ENCODE results near the gene SLC39A11. TPM values are rescaled to one million over a fixed set of nuclear protein-coding genes. Genes with fewer than 3 reads are reported as not detected.

The SLC39A11 gene
- total RNA-seq, 1 experiment from 2014 or later: 57.1 TPM

- H3K9me2 ChIP-seq (ENCODE audit: insufficient read depth): no peaks in the 10 kb centered on the region
- no peak overlapping the region for H3K27ac ChIP-seq
- H2AFZ ChIP-seq: no peak overlapping the region
- TF ChIP-seq CTCF (conservative IDR thresholded peaks at IDR 0.05) (no peak), EZH2 (IDR thresholded peaks at IDR 0.05; ENCODE audit: low read depth) (no peak)
- ChIA-PET POLR2A (ENCODE audit: unreplicated experiment) (no interaction called here), CTCF (no interaction called here)
- H3K36me3 ChIP-seq (ENCODE audit: low read depth): no peaks in the 10 kb centered on the region
- no TSS peak for BruUV-seq (replicated peaks)
- no peaks in the 10 kb centered on the region for H3F3A ChIP-seq (ENCODE audit: insufficient read depth, low read depth)
- no peaks in the 10 kb centered on the region for H3K9me3 ChIP-seq (ENCODE audit: insufficient read depth, low read depth)
- H3K27me3 ChIP-seq (ENCODE audit: insufficient read depth, low read depth): no peaks in the 10 kb centered on the region
- no peaks in the 10 kb centered on the region for H3K79me2 ChIP-seq (ENCODE audit: low read depth)
- no peak for DNase-seq
- H3K4me1 ChIP-seq (replicated peaks; ENCODE audit: insufficient read depth): no peaks in the 10 kb centered on the region
- H3K4me3 ChIP-seq: no peak overlapping the region
- intact Hi-C loops (cut with micrococcal nuclease; ENCODE audit: unreplicated experiment): no loop called here
- H4K20me1 ChIP-seq (ENCODE audit: insufficient read depth): no peaks in the 10 kb centered on the region
- no peak overlapping the region for H3K4me2 ChIP-seq
These were observed 12.9 kb upstream of the SLC39A11 start for GRCh38 chr17:73105431-73105830.

GRCh38 chr17:73104450-73104849 lies 12.0 kb upstream of the SLC39A11 start:
- no peak overlapping the region for H3K27ac ChIP-seq
- H3K79me2 ChIP-seq (ENCODE audit: low read depth): no peaks in the 10 kb centered on the region
- intact Hi-C loops (cut with micrococcal nuclease; ENCODE audit: unreplicated experiment): no loop called here
- POLR2A ChIA-PET (ENCODE audit: unreplicated experiment): no interaction called here
- TF ChIP-seq CTCF (conservative IDR thresholded peaks at IDR 0.05) (no peak), EZH2 (IDR thresholded peaks at IDR 0.05; ENCODE audit: low read depth) (no peak)
- H3K4me1 ChIP-seq (replicated peaks; ENCODE audit: insufficient read depth): no peaks in the 10 kb centered on the region
- no peak for DNase-seq
- CTCF ChIA-PET: no interaction called here
- H3K4me3 ChIP-seq: no peak overlapping the region
- no peak overlapping the region for H2AFZ ChIP-seq
- H3K27me3 ChIP-seq (ENCODE audit: insufficient read depth, low read depth): no peaks in the 10 kb centered on the region
- no peaks in the 10 kb centered on the region for H4K20me1 ChIP-seq (ENCODE audit: insufficient read depth)
- no peaks in the 10 kb centered on the region for H3F3A ChIP-seq (ENCODE audit: insufficient read depth, low read depth)
- H3K36me3 ChIP-seq (ENCODE audit: low read depth): no peaks in the 10 kb centered on the region
- no peaks in the 10 kb centered on the region for H3K9me3 ChIP-seq (ENCODE audit: insufficient read depth, low read depth)
- H3K9me2 ChIP-seq (ENCODE audit: insufficient read depth): no peaks in the 10 kb centered on the region
- BruUV-seq (replicated peaks): no TSS peak
- no peak overlapping the region for H3K4me2 ChIP-seq

- Histone ChIP-seq H3K4me1 (replicated peaks; ENCODE audit: insufficient read depth) (no peaks in the 10 kb centered on the region), H4K20me1 (ENCODE audit: insufficient read depth) (no peaks in the 10 kb centered on the region), H3K9me2 (ENCODE audit: insufficient read depth) (no peaks in the 10 kb centered on the region), H3F3A (ENCODE audit: insufficient read depth, low read depth) (no peaks in the 10 kb centered on the region), H3K4me3 (no peak overlapping the region), H3K36me3 (ENCODE audit: low read depth) (no peaks in the 10 kb centered on the region), H3K9me3 (ENCODE audit: insufficient read depth, low read depth) (no peaks in the 10 kb centered on the region), H3K79me2 (ENCODE audit: low read depth) (no peaks in the 10 kb centered on the region), H3K27me3 (ENCODE audit: insufficient read depth, low read depth) (no peaks in the 10 kb centered on the region), H3K4me2 (no peak overlapping the region), H2AFZ (no peak overlapping the region), H3K27ac (no peak overlapping the region)
- intact Hi-C loops (cut with micrococcal nuclease; ENCODE audit: unreplicated experiment): no loop called here
- POLR2A ChIA-PET (ENCODE audit: unreplicated experiment): no interaction called here
- DNase-seq: no peak
- no peak for TF ChIP-seq EZH2 (IDR thresholded peaks at IDR 0.05; ENCODE audit: low read depth)
- BruUV-seq (replicated peaks): no TSS peak
- CTCF ChIA-PET: no interaction called here
These were observed 11.3 kb upstream of the SLC39A11 start for GRCh38 chr17:73103641-73104335.

GRCh38 chr17:73101031-73101430 lies 8.5 kb upstream of the SLC39A11 start:
- DNase-seq: no peak
- Histone ChIP-seq H3K36me3 (ENCODE audit: low read depth) (no peaks in the 10 kb centered on the region), H3K79me2 (ENCODE audit: low read depth) (no peaks in the 10 kb centered on the region), H4K20me1 (ENCODE audit: insufficient read depth) (no peaks in the 10 kb centered on the region), H3K4me1 (replicated peaks; ENCODE audit: insufficient read depth) (peaks cover 6% of the 10 kb centered on the region; the same call in 1 of the 2 replicates), H3K9me3 (ENCODE audit: insufficient read depth, low read depth) (no peaks in the 10 kb centered on the region), H3K4me3 (no peak overlapping the region), H3K9me2 (ENCODE audit: insufficient read depth) (no peaks in the 10 kb centered on the region), H3K4me2 (no peak overlapping the region), H2AFZ (no peak overlapping the region), H3K27me3 (ENCODE audit: insufficient read depth, low read depth) (no peaks in the 10 kb centered on the region), H3F3A (ENCODE audit: insufficient read depth, low read depth) (no peaks in the 10 kb centered on the region; the same call in 1 of the 2 replicates), H3K27ac (no peak overlapping the region)
- ChIA-PET POLR2A (ENCODE audit: unreplicated experiment) (no interaction called here), CTCF (no interaction called here)
- intact Hi-C loops (cut with micrococcal nuclease; ENCODE audit: unreplicated experiment): no loop called here
- no TSS peak for BruUV-seq (replicated peaks)
- TF ChIP-seq CTCF (conservative IDR thresholded peaks at IDR 0.05) (no peak), EZH2 (IDR thresholded peaks at IDR 0.05; ENCODE audit: low read depth) (no peak)

All from PC-9 (cell line).